ENCODE data around the gene BCLAF3.

BCLAF3 gene

GRCh38 chrX:19964017-19964710, 26.7 kb downstream of the BCLAF3 start:
- no peak for DNase-seq

DNA sequence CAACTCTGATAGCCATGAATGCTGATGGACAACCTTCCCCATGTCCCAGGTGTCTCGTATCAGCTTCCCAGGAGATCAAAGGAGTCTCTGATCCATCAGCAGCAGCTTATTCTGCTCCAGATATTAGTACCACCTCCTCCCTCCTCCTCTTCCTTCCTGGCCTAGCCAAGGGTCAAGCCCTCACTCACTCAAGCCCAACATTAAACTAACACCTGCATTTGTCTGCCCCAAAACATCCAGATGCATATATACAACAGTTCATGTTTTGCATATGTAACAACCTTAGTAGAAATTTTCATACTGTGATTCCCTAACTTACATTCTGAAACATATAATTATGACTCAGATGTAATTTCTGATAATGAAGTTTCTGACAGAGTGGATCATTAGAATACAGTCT, 29.9 kb downstream of the BCLAF3 start:
- no peak for DNase-seq

- no peak for DNase-seq
Measured at GRCh38 chrX:19958552-19959486, 32.0 kb downstream of the BCLAF3 start.

DNA sequence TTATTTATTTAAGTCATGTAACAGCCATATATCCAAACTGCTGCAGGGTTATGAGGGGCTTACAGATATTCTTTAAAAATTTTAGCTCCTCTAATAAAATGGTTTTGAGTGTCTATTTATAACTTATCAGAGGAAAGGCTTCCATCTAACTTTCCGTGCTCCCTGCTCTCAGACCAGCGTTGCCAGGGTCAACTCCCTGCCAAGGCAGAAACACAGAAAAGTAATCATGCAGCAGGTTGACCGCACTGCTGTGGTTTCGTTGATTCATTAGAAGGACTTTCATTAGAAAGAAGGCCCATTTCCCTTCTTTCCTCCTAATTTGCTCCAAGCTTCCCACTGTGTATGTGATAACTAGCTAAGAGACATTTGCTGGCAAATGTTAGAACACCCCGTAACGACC, 33.9 kb downstream of the BCLAF3 start:
- no peak for DNase-seq

GRCh38 chrX:19956306-19956705, 34.6 kb downstream of the BCLAF3 start:
- DNase-seq, result no peak

- no peak for DNase-seq
Measured at GRCh38 chrX:19955306-19955705, 35.6 kb downstream of the BCLAF3 start.

GRCh38 chrX:19954335-19955096, 36.3 kb downstream of the BCLAF3 start:
- no peak for DNase-seq

- no peak for DNase-seq
Measured at GRCh38 chrX:19953145-19953544, 37.7 kb downstream of the BCLAF3 start.

DNA sequence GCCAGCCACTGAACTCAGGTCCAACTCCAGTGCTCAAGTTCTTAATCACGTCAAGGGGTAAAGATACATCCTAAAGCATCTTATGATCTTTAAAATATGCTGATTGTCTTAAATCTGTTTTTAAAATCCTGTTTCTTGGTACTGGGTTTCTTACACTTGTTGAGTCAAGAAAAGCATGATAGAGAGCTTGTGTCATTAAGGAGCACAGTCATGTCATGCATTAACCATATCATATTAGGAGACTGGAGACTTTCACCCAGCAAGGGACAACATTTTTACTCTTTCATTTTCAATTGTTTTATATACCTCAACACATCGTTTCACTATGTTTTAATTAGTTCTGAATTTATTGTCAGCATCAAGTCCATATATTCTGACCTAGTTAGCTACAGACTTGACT, 41.5 kb downstream of the BCLAF3 start:
- DNase-seq, result no peak

DNA sequence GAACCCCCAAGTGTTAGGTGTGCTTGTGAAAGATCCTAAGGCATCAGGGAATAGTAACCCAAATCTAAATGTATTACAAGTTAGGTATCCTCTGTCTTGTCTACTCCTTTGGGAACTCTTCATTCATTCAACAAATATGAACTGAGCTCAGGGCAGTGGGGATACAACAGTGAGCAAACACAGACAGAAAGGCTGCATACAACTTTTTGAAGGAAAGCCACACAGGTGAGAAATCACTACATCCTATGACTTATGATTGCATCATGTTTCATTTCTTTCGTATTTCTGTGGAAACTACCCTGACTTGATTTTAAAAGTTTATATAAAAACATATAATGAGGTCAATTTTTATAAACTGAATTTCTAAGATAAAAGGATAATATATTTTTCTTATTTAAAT, 43.2 kb downstream of the BCLAF3 start:
- no peak for DNase-seq
